Pancreas (tissue), 10 donors: ENCODE data around the gene CNPY1. TPM values are rescaled to one million over a fixed set of nuclear protein-coding genes. Genes with fewer than 3 reads are reported as not detected.

Experiments
- ATAC-seq, 4 donors: fragments of 200-7000 bp; cut with Tn5 transposase; one replicate each; pipeline versions ENCODE4 v1.8.0 to v1.9.1; 2020; ENCODE audit warnings: mild to moderate bottlenecking in 4 of 4, moderate library complexity in 4 of 4
- DNase-seq, 6 donors: peaks; one replicate each; pipeline ENCODE4 v3.0.0-alpha.2; 2020
- FAIRE-seq: peaks from 2 replicates; lab custom pipeline; 2012; peaks lifted over from hg19 to GRCh38; lab: Jason Lieb, UNC
- H3K27ac ChIP-seq, 4 donors: fragments of 200-600 bp; sonication (generic); 1 replicate in 3 of 4; 2 replicates in 1 of 4; pipeline versions ENCODE4 v1.5.0 to v1.8.0; 2020
- H3K27me3 ChIP-seq, 4 donors: fragments of 200-600 bp; one replicate each; pipeline ENCODE4 v1.8.0; 2021
- H3K36me3 ChIP-seq, 3 donors: fragments of 200-600 bp; sonication (generic) in 1 of 3; one replicate each; pipeline versions ENCODE4 v1.5.0 to v1.8.0; 2020 to 2021
- H3K4me1 ChIP-seq, 3 donors: fragments of 200-600 bp; one replicate each; pipeline ENCODE4 v1.8.0; 2021
- H3K4me3 ChIP-seq, 4 donors: fragments of 200-600 bp; sonication (generic) in 2 of 4; one replicate each; pipeline versions ENCODE4 v1.5.0 to v1.8.0; 2020 to 2021
- H3K9me3 ChIP-seq, 4 donors: fragments of 200-600 bp; one replicate each; pipeline ENCODE4 v1.8.0; 2021
- CTCF ChIP-seq, 4 donors: fragments of 200-600 bp; sonication (generic) in 3 of 4; IDR thresholded peaks; one replicate each; pipeline versions ENCODE4 v1.5.0 to v1.8.0; 2021; ENCODE audit warnings: antibody characterized with exemption in 4 of 4
- WGBS, 2 donors: extraction: QIAGEN DNeasy Blood & Tissue Kit; methylation state at CpG; one replicate each; pipeline ENCODE4 v1.1.7; 2013; 5-methylcytosine and 5-hydroxymethylcytosine counted together
- intact Hi-C, 3 donors: fragments of 100-400 bp; cut with DNase I; formaldehyde crosslinking; loops; one replicate each; pipeline versions ENCODE4 v1.11.1 to v1.14.2; 2022
- polyA plus RNA-seq, 2 donors: library from polyadenylated mRNA; stranded (reverse); fragments of 200-250 nt; gene quantifications; one replicate each; pipeline ENCODE4 v1.2.3, GENCODE V29; 2013
- total RNA-seq, 6 donors: library from RNA; stranded (reverse); fragmentation: NEBNext Ultra II Directional in 4 of 6; extraction: Animal tissue kit (Norgen Biotek cat#: 25700) in 4 of 6; gene quantifications; one replicate each; pipeline versions ENCODE4 v1.2.1 to v1.2.4, GENCODE V29; 2021 to 2023
- donor health status: healthy with polysubstance abuse.
- donor health status: DM: no; HTN: no; CAD: no; lungs with moderate emphysema.
- donor health status: DM: no; HTN: no; CAD: no.
- donor health status: control.
- donor health status: control.
- donor health status: Bipolar disorder and iron deficiency.
- donor health status: DM: yes; HTN: yes; CAD: no.
- donor health status: DM: no; HTN: no; CAD: no.
- donor health status: DM: no; HTN: no; CAD: no.
- donor health status: DM: yes; HTN: yes; CAD: no.

Gene CNPY1
- total and polyA plus RNA-seq, 8 donors: not detected

GRCh38 chr7:155583636-155584035 lies 37.3 kb upstream of the CNPY1 start:
- H3K4me3 ChIP-seq: no peak overlapping the region
- intact Hi-C loops: no loop called here
- no peaks in the 10 kb centered on the region for H3K4me1 ChIP-seq
- no peak overlapping the region for H3K27ac ChIP-seq
- H3K27me3 ChIP-seq: no peaks in the 10 kb centered on the region
- ATAC-seq (no peak), FAIRE-seq (no peak), DNase-seq (no peak)
- H3K9me3 ChIP-seq: no peaks in the 10 kb centered on the region
- no peak for TF ChIP-seq CTCF (IDR thresholded peaks at IDR 0.05)
- 74 to 86% methylated on average over 3 of the region's 3 CpGs for WGBS, 2 donors
- H3K36me3 ChIP-seq: no peaks in the 10 kb centered on the region

- no peaks in the 10 kb centered on the region for H3K27me3 ChIP-seq
- H3K27ac ChIP-seq: no peak overlapping the region
- 70 to 72% methylated on average over 9 of the region's 9 CpGs for WGBS, 2 donors
- intact Hi-C loops: no loop called here
- no peak for TF ChIP-seq CTCF (IDR thresholded peaks at IDR 0.05)
- ATAC-seq (no peak), FAIRE-seq (no peak), DNase-seq (no peak)
- H3K36me3 ChIP-seq: no peaks in the 10 kb centered on the region
- H3K4me3 ChIP-seq: no peak overlapping the region
- no peaks in the 10 kb centered on the region for H3K4me1 ChIP-seq
- H3K9me3 ChIP-seq: no peaks in the 10 kb centered on the region
Measured at GRCh38 chr7:155581954-155582353, 35.6 kb upstream of the CNPY1 start.

- no peaks in the 10 kb centered on the region for H3K36me3 ChIP-seq
- FAIRE-seq (no peak), ATAC-seq (no peak), DNase-seq (no peak)
- H3K27me3 ChIP-seq: no peaks in the 10 kb centered on the region
- H3K27ac ChIP-seq: no peak overlapping the region
- no peaks in the 10 kb centered on the region for H3K4me1 ChIP-seq
- 50 to 52% methylated on average over 11 of the region's 11 CpGs for WGBS, 2 donors
- intact Hi-C loops: no loop called here
- TF ChIP-seq CTCF (IDR thresholded peaks at IDR 0.05): no peak
- H3K4me3 ChIP-seq: no peak overlapping the region
- no peaks in the 10 kb centered on the region for H3K9me3 ChIP-seq
Measured at GRCh38 chr7:155581107-155581830, 34.9 kb upstream of the CNPY1 start.

- no peak for TF ChIP-seq CTCF (IDR thresholded peaks at IDR 0.05)
- intact Hi-C loops: no loop called here
- Histone ChIP-seq H3K4me3 (no peak overlapping the region), H3K36me3 (no peaks in the 10 kb centered on the region), H3K27ac (no peak overlapping the region), H3K27me3 (no peaks in the 10 kb centered on the region), H3K9me3 (no peaks in the 10 kb centered on the region), H3K4me1 (no peaks in the 10 kb centered on the region)
- no peak for FAIRE-seq
- DNase-seq: no peak
- no peak for ATAC-seq
- WGBS, 2 donors: 57 to 69% methylated on average over 3 of the region's 3 CpGs
Measured at GRCh38 chr7:155580367-155580766, 34.0 kb upstream of the CNPY1 start.

- no peaks in the 10 kb centered on the region for H3K36me3 ChIP-seq
- 81 to 87% methylated on average over 13 of the region's 13 CpGs for WGBS, 2 donors
- ATAC-seq: no peak
- no peak for TF ChIP-seq CTCF (IDR thresholded peaks at IDR 0.05)
- H3K27ac ChIP-seq: no peak overlapping the region
- intact Hi-C loops: no loop called here
- no peak overlapping the region for H3K4me3 ChIP-seq
- H3K4me1 ChIP-seq: no peaks in the 10 kb centered on the region
- FAIRE-seq: no peak
- H3K27me3 ChIP-seq: no peaks in the 10 kb centered on the region
- DNase-seq: no peak
- no peaks in the 10 kb centered on the region for H3K9me3 ChIP-seq
Measured at GRCh38 chr7:155579565-155579964, 33.2 kb upstream of the CNPY1 start.
